ENCODE measurements around the gene CEP162. TPM values are rescaled to one million over a fixed set of nuclear protein-coding genes. Genes with fewer than 3 reads are reported as not detected.

CEP162 gene
- total RNA-seq, 1 experiment from 2014 or later = 7.3 TPM

GRCh38 chr6:84243240-84243639 lies 15.8 kb upstream of the CEP162 start:
- H3K27me3 ChIP-seq (replicated peaks; ENCODE audit: control insufficient read depth, insufficient read depth, low read length) = no peaks in the 10 kb centered on the region
- TF ChIP-seq, protein P1, sequence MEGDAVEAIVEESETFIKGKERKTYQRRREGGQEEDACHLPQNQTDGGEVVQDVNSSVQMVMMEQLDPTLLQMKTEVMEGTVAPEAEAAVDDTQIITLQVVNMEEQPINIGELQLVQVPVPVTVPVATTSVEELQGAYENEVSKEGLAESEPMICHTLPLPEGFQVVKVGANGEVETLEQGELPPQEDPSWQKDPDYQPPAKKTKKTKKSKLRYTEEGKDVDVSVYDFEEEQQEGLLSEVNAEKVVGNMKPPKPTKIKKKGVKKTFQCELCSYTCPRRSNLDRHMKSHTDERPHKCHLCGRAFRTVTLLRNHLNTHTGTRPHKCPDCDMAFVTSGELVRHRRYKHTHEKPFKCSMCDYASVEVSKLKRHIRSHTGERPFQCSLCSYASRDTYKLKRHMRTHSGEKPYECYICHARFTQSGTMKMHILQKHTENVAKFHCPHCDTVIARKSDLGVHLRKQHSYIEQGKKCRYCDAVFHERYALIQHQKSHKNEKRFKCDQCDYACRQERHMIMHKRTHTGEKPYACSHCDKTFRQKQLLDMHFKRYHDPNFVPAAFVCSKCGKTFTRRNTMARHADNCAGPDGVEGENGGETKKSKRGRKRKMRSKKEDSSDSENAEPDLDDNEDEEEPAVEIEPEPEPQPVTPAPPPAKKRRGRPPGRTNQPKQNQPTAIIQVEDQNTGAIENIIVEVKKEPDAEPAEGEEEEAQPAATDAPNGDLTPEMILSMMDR (IDR thresholded peaks at IDR 0.05; ENCODE audit: insufficient read depth in 1 of 2, low read depth in 1 of 2, low read length in 1 of 2, severe bottlenecking in 1 of 2, unreplicated experiment in 1 of 2) = peak in 1 of 2 experiments; percentile 29
- no TSS peak for BruUV-seq (replicated peaks)
- no peaks in the 10 kb centered on the region for H3K27me3 Mint-ChIP-seq (ENCODE audit: insufficient read depth, unreplicated experiment)
- no peak overlapping the region for H3K4me3 Mint-ChIP-seq (ENCODE audit: unreplicated experiment)
- H3K4me1 Mint-ChIP-seq (ENCODE audit: low read depth, unreplicated experiment) = no peaks in the 10 kb centered on the region
- intact Hi-C loops (cut with micrococcal nuclease; ENCODE audit: unreplicated experiment) = loop anchor here (1.0 to 2.0 kb wide), 3 partner anchors 186 to 884 kb away; no protein-coding TSS in a partner anchor
- ChIA-PET POLR2A (no interaction called here), CTCF (no interaction called here)
- H3K9me3 Mint-ChIP-seq (ENCODE audit: unreplicated experiment) = no peaks in the 10 kb centered on the region
- no peaks in the 10 kb centered on the region for H3K36me3 Mint-ChIP-seq (ENCODE audit: insufficient read depth, unreplicated experiment)
- H3K9me3 ChIP-seq = no peaks in the 10 kb centered on the region
- no peaks in the 10 kb centered on the region for H3K4me1 ChIP-seq
- DNase-seq = no peak
- no peak overlapping the region for H3K4me3 ChIP-seq (ENCODE audit: low read depth, low read length)
- no peak overlapping the region for H3K27ac Mint-ChIP-seq (ENCODE audit: unreplicated experiment)
- H3K36me3 ChIP-seq (ENCODE audit: control insufficient read depth, insufficient read depth, low read length) = no peaks in the 10 kb centered on the region

GRCh38 chr6:84242265-84242664 lies 14.8 kb upstream of the CEP162 start:
- ChIA-PET POLR2A (no interaction called here), CTCF (no interaction called here)
- BruUV-seq (replicated peaks) = no TSS peak
- Mint-ChIP-seq H3K4me1 (ENCODE audit: low read depth, unreplicated experiment) (no peaks in the 10 kb centered on the region), H3K27me3 (ENCODE audit: insufficient read depth, unreplicated experiment) (no peaks in the 10 kb centered on the region), H3K9me3 (ENCODE audit: unreplicated experiment) (no peaks in the 10 kb centered on the region), H3K36me3 (ENCODE audit: insufficient read depth, unreplicated experiment) (no peaks in the 10 kb centered on the region), H3K4me3 (ENCODE audit: unreplicated experiment) (no peak overlapping the region), H3K27ac (ENCODE audit: unreplicated experiment) (no peak overlapping the region)
- TF ChIP-seq, protein P1 (IDR thresholded peaks at IDR 0.05; ENCODE audit: insufficient read depth in 1 of 2, low read depth in 1 of 2, low read length in 1 of 2, severe bottlenecking in 1 of 2, unreplicated experiment in 1 of 2) = no peak
- no peaks in the 10 kb centered on the region for H3K36me3 ChIP-seq (ENCODE audit: control insufficient read depth, insufficient read depth, low read length)
- no peaks in the 10 kb centered on the region for H3K9me3 ChIP-seq
- intact Hi-C loops (cut with micrococcal nuclease; ENCODE audit: unreplicated experiment) = loop anchor here (2.0 kb wide), 2 partner anchors 187 to 885 kb away; no protein-coding TSS in a partner anchor
- DNase-seq = no peak
- no peak overlapping the region for H3K4me3 ChIP-seq (ENCODE audit: low read depth, low read length)
- H3K4me1 ChIP-seq = no peaks in the 10 kb centered on the region
- H3K27me3 ChIP-seq (replicated peaks; ENCODE audit: control insufficient read depth, insufficient read depth, low read length) = no peaks in the 10 kb centered on the region

GRCh38 chr6:84228198-84228543 lies 728 bp upstream of the CEP162 start:
- peaks cover 3% of the 10 kb centered on the region for H3K27me3 Mint-ChIP-seq (ENCODE audit: insufficient read depth, unreplicated experiment)
- intact Hi-C loops (cut with micrococcal nuclease; ENCODE audit: unreplicated experiment) = loop anchor here (1.0 to 5.0 kb wide), 3 partner anchors 196 to 1095 kb away; partner anchors contain the start of gene MRAP2
- no peak for DNase-seq
- TF ChIP-seq, protein P1 (IDR thresholded peaks at IDR 0.05; ENCODE audit: insufficient read depth in 1 of 2, low read depth in 1 of 2, low read length in 1 of 2, severe bottlenecking in 1 of 2, unreplicated experiment in 1 of 2) = no peak
- H3K4me1 Mint-ChIP-seq (ENCODE audit: low read depth, unreplicated experiment) = peaks cover 6% of the 10 kb centered on the region
- no peaks in the 10 kb centered on the region for H3K9me3 Mint-ChIP-seq (ENCODE audit: unreplicated experiment)
- peak overlapping the region; percentile 50 for H3K4me3 ChIP-seq (ENCODE audit: low read depth, low read length)
- CTCF ChIA-PET = interaction anchor here (1.0 kb wide), 1 partner anchor 613 kb away, joined by 3 read pairs; no protein-coding TSS in a partner anchor
- H3K4me3 Mint-ChIP-seq (ENCODE audit: unreplicated experiment) = peak overlapping the region; percentile 86
- peaks cover 11% of the 10 kb centered on the region for H3K36me3 Mint-ChIP-seq (ENCODE audit: insufficient read depth, unreplicated experiment)
- no TSS peak for BruUV-seq (replicated peaks)
- H3K4me1 ChIP-seq = 0 out of 2 replicates have a peak, but pooled peaks cover 4% of the 10 kb centered on the region
- no peak overlapping the region for H3K27ac Mint-ChIP-seq (ENCODE audit: unreplicated experiment)
- POLR2A ChIA-PET = no interaction called here
- H3K36me3 ChIP-seq (ENCODE audit: control insufficient read depth, insufficient read depth, low read length) = no peaks in the 10 kb centered on the region
- H3K27me3 ChIP-seq (replicated peaks; ENCODE audit: control insufficient read depth, insufficient read depth, low read length) = no peaks in the 10 kb centered on the region
- no peaks in the 10 kb centered on the region for H3K9me3 ChIP-seq

Data from Caco-2 (cell line).